A549 (cell line): Measurements from ENCODE around the gene FAM118A.

Experiments
- BHLHE40 ChIP-seq: IDR thresholded peaks from 2 replicates; pipeline ENCODE4 v1.6.1; 2012; ENCODE audit warnings: low read depth, low read length, inconsistent platforms
- CBX8 ChIP-seq: fragments of 200-600 bp; sonication (generic); IDR thresholded peaks from 2 replicates; pipeline ENCODE4 v1.6.1; 2016
- CEBPB ChIP-seq, 2 experiments: fragments of >200 bp in 1 of 2; sonication (Bioruptor Twin) in 1 of 2; formaldehyde crosslinking in 1 of 2; IDR thresholded peaks; 2 replicates each; pipeline ENCODE4 v1.6.1; 2012 to 2016
- CTCF ChIP-seq: fragments of >200 bp; sonication (Bioruptor Twin); formaldehyde crosslinking; IDR thresholded peaks from 3 replicates; pipeline ENCODE4 v1.5.1; 2016
- EP300 ChIP-seq, 2 experiments: fragments of >200 bp; sonication (Bioruptor Twin); formaldehyde crosslinking; IDR thresholded peaks; 2 replicates in 1 of 2; 3 replicates in 1 of 2; pipeline ENCODE4 v1.6.1; 2016 to 2017
- HOXB5 ChIP-seq: fragments of 250-450 bp; sonication (Bioruptor Pico); IDR thresholded peaks from 2 replicates; pipeline ENCODE4 v1.5.0; 2020; ENCODE audit warnings: mild to moderate bottlenecking, moderate library complexity
- JUN ChIP-seq, 2 experiments: fragments of >200 bp; sonication (Bioruptor Twin); formaldehyde crosslinking; IDR thresholded peaks; 2 replicates in 1 of 2; 3 replicates in 1 of 2; pipeline ENCODE4 v1.6.1; 2016 to 2017
- MAX ChIP-seq: IDR thresholded peaks from 2 replicates; pipeline ENCODE4 v1.6.1; 2012
- MAZ ChIP-seq: fragments of 150-350 bp; IDR thresholded peaks from 2 replicates; pipeline ENCODE4 v1.6.1; 2014; ENCODE audit warnings: antibody characterized with exemption, low read depth, low read length, borderline replicate concordance
- PHF8 ChIP-seq: fragments of 200-600 bp; sonication (generic); IDR thresholded peaks from 2 replicates; pipeline ENCODE4 v1.6.1; 2016; ENCODE audit warnings: low read depth, mild to moderate bottlenecking, antibody characterized with exemption, moderate library complexity, borderline replicate concordance
- POLR2A ChIP-seq: IDR thresholded peaks from 2 replicates; pipeline ENCODE4 v1.6.1; 2012; ENCODE audit warnings: mild to moderate bottlenecking, low read length
- RAD21 ChIP-seq, 2 experiments: fragments of >200 bp in 1 of 2; sonication (Bioruptor Twin) in 1 of 2; formaldehyde crosslinking in 1 of 2; IDR thresholded peaks in 1 of 2; conservative IDR thresholded peaks in 1 of 2; 2 replicates in 1 of 2; 3 replicates in 1 of 2; pipeline ENCODE4 v1.6.1; 2012 to 2018; ENCODE audit warnings: inconsistent platforms in 1 of 2
- USF2 ChIP-seq: fragments of 450-650 bp; IDR thresholded peaks from 2 replicates; pipeline ENCODE4 v1.6.1; 2014; ENCODE audit warnings: antibody characterized with exemption
- ZFP36 ChIP-seq: fragments of 450-650 bp; IDR thresholded peaks from 2 replicates; pipeline ENCODE4 v1.6.1; 2014; ENCODE audit warnings: borderline replicate concordance; ENCODE audit not compliant: partially characterized antibody

- TF ChIP-seq CTCF, result no peak
- no peak for TF ChIP-seq USF2
- TF ChIP-seq PHF8, result no peak
- TF ChIP-seq ZFP36, result no peak
- no peak for TF ChIP-seq JUN (IDR thresholded peaks at IDR 0.05)
- TF ChIP-seq POLR2A, result no peak
- no peak for TF ChIP-seq CEBPB (IDR thresholded peaks at IDR 0.05)
- TF ChIP-seq RAD21 (conservative IDR thresholded peaks at IDR 0.05 in 1 of 2, IDR thresholded peaks at IDR 0.05 in 1 of 2), result no peak
- no peak for TF ChIP-seq CBX8
- TF ChIP-seq EP300 (IDR thresholded peaks at IDR 0.05), result no peak
- TF ChIP-seq HOXB5 (CRISPR knock-in tag), result no peak
- TF ChIP-seq BHLHE40, result no peak
- no peak for TF ChIP-seq MAZ
- no peak for TF ChIP-seq MAX
Observed at GRCh38 chr22:45334068-45334467, 24.3 kb downstream of the FAM118A start.
